ENCODE data around the gene TERB2. TPM values are rescaled to one million over a fixed set of nuclear protein-coding genes. Genes with fewer than 3 reads are reported as not detected.

The TERB2 gene, protein sequence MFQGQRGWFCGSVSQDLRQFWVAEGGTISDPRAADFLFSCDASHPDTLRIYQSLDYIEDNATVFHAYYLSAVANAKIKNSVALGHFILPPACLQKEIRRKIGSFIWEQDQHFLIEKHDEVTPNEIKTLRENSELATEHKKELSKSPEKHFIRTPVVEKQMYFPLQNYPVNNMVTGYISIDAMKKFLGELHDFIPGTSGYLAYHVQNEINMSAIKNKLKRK
- not detected in 2 replicates for total RNA-seq

DNA sequence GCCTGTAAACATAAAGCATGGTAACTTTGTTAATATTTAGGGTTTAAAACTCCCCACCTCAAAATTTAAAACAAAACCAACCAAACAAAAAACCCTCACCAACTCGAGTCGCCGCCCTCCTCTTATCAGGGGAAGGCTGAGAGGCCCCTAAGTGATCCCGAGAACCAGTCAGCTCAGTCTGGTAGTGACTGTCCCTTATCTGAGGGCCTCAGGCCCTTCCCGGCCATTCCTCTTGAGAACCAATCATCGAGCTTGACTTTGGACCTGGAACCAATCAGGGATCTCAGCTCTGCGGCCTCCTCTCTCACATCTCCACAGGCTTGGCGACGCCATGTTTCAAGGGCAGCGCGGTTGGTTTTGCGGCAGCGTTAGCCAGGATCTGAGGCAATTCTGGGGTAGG, at the start of gene TERB2:
TERB2 (plus strand) TSS at position 300 of the 400 bp plus-strand sequence; CDS start at position 332, 32 bp downstream.

GRCh38 chr15:45022871-45023658, 66.6 kb downstream of the TERB2 start, which contains the start of gene SORD:
Gene SORD (plus strand): TSS chr15:45023195. CDS start chr15:45023284, 89 bp downstream.

Other genes starting within 250 kb of the TERB2 start
- 0.30 and 0.37 TPM in 2 replicates for gene PATL2, start 245.4 kb upstream of the TERB2 start, total RNA-seq
- gene B2M, start 245.2 kb upstream of the TERB2 start, total RNA-seq, result 1,831 and 2,217 TPM in 2 replicates
- 5.9 and 10.2 TPM in 2 replicates for gene TRIM69, start 220.2 kb upstream of the TERB2 start, total RNA-seq
- gene SORD, start 66.5 kb downstream of the TERB2 start, total RNA-seq, result 10.7 and 28.3 TPM in 2 replicates
- gene DUOX2, start 157.5 kb downstream of the TERB2 start, total RNA-seq, result 0.05 TPM in 1 of 2 replicates, not detected in the other
- not detected in 2 replicates for gene DUOXA2, start 157.6 kb downstream of the TERB2 start, total RNA-seq
- gene DUOXA1, start 173.2 kb downstream of the TERB2 start, total RNA-seq, result not detected in 2 replicates
- gene DUOX1, start 173.3 kb downstream of the TERB2 start, total RNA-seq, result not detected in 2 replicates
- gene SHF, start 231.3 kb downstream of the TERB2 start, total RNA-seq, result 1.5 TPM in 2 replicates

Measured in smooth muscle cell of the umbilical artery (primary cell).